ENCODE measurements around the gene TTC16.
A peak's percentile ranks its signal among the peaks of the same experiment; 100 is the strongest.
"Not testable (repeated sequence)": the region's sequence is repeated elsewhere in the genome, so short reads cannot be mapped to it uniquely, and the experiment has no call there.

Gene TTC16

GRCh38 chr9:127746959-127747569, 31.2 kb downstream of the TTC16 start:
- DNase-seq: peak in 1 of 5 donors; percentile 18

GRCh38 chr9:127749090-127749787, 33.4 kb downstream of the TTC16 start:
- DNase-seq: no peak

GRCh38 chr9:127751269-127752054, 35.6 kb downstream of the TTC16 start:
- no peak for DNase-seq

- DNase-seq: no peak
Observed at GRCh38 chr9:127753148-127753547, 37.3 kb downstream of the TTC16 start.

GRCh38 chr9:127753622-127754021, 37.7 kb downstream of the TTC16 start:
- DNase-seq: no peak

GRCh38 chr9:127754099-127755060, 38.5 kb downstream of the TTC16 start:
- no peak for DNase-seq

- DNase-seq: no peak
Observed at GRCh38 chr9:127755061-127756060, 39.5 kb downstream of the TTC16 start.

GRCh38 chr9:127756233-127756632, 40.4 kb downstream of the TTC16 start:
- DNase-seq: no peak

- not testable (repeated sequence) for DNase-seq
Observed at GRCh38 chr9:127756776-127757175, 40.9 kb downstream of the TTC16 start.

- DNase-seq: no peak
Observed at GRCh38 chr9:127758843-127759242, 43.0 kb downstream of the TTC16 start.

GRCh38 chr9:127761061-127761460, 45.2 kb downstream of the TTC16 start:
- no peak for DNase-seq

- no peak for DNase-seq
Observed at GRCh38 chr9:127761491-127761956, 45.6 kb downstream of the TTC16 start.

- DNase-seq: no peak
Observed at GRCh38 chr9:127762111-127762676, 46.3 kb downstream of the TTC16 start.

GRCh38 chr9:127763918-127764384, 48.1 kb downstream of the TTC16 start:
- DNase-seq: peak in 1 of 5 donors; percentile 20

GRCh38 chr9:127765418-127765817, 49.5 kb downstream of the TTC16 start:
- DNase-seq: no peak

GRCh38 chr9:127767410-127767809, 51.5 kb downstream of the TTC16 start:
- peak in 1 of 5 donors; percentile 28 for DNase-seq

- DNase-seq: no peak
Observed at GRCh38 chr9:127767909-127768331, 52.0 kb downstream of the TTC16 start.

- no peak for DNase-seq
Observed at GRCh38 chr9:127768698-127769097, 52.8 kb downstream of the TTC16 start.

GRCh38 chr9:127769101-127769500, 53.2 kb downstream of the TTC16 start:
- no peak for DNase-seq

- no peak for DNase-seq
Observed at GRCh38 chr9:127769929-127770582, 54.2 kb downstream of the TTC16 start.

All from T-helper 1 cell (primary cell).